Measurements from ENCODE around the gene PNMA8C.
"Not testable (repeated sequence)": the region's sequence is repeated elsewhere in the genome, so short reads cannot be mapped to it uniquely, and the experiment has no call there.

PNMA8C gene

GRCh38 chr19:46404753-46405468 lies 23.8 kb downstream of the PNMA8C start:
- Histone ChIP-seq H3K4me3 (ENCODE audit: low read length in 2 of 2) (peak overlapping the region; percentile 58 to 76), H3K4me1 (ENCODE audit: control insufficient read depth in 2 of 2, insufficient read depth in 2 of 2, low read length in 2 of 2) (peaks cover 12 to 14% of the 10 kb centered on the region in 2 donors), H3K27me3 (ENCODE audit: control insufficient read depth in 2 of 2, insufficient read depth in 2 of 2, low read length in 2 of 2) (peaks cover 21% of the 10 kb centered on the region in 2 donors), H3K27ac (ENCODE audit: low read depth in 2 of 2, low read length in 2 of 2) (peak overlapping the region in 1 of 2 donors; percentile 32), H3K36me3 (ENCODE audit: control insufficient read depth in 2 of 2, insufficient read depth in 2 of 2, low read length in 2 of 2) (no peaks in the 10 kb centered on the region), H3K9me3 (ENCODE audit: control insufficient read depth in 2 of 2, low read length in 2 of 2) (no peaks in the 10 kb centered on the region), H3K9ac (ENCODE audit: low read depth in 1 of 2, low read length in 2 of 2) (peak overlapping the region; percentile 65 to 70)

- peak overlapping the region; percentile 58 to 76 for H3K4me3 ChIP-seq (ENCODE audit: low read length in 2 of 2)
- peaks cover 21% of the 10 kb centered on the region in 2 donors for H3K27me3 ChIP-seq (ENCODE audit: control insufficient read depth in 2 of 2, insufficient read depth in 2 of 2, low read length in 2 of 2)
- H3K9me3 ChIP-seq (ENCODE audit: control insufficient read depth in 2 of 2, low read length in 2 of 2) = no peaks in the 10 kb centered on the region
Observed at GRCh38 chr19:46404055-46404752, 24.5 kb downstream of the PNMA8C start.

GRCh38 chr19:46402725-46403124 lies 26.0 kb downstream of the PNMA8C start:
- H3K4me3 ChIP-seq (ENCODE audit: low read length in 2 of 2) = no peak overlapping the region
- no peaks in the 10 kb centered on the region for H3K36me3 ChIP-seq (ENCODE audit: control insufficient read depth in 2 of 2, insufficient read depth in 2 of 2, low read length in 2 of 2)
- peaks cover 12 to 14% of the 10 kb centered on the region in 2 donors for H3K4me1 ChIP-seq (ENCODE audit: control insufficient read depth in 2 of 2, insufficient read depth in 2 of 2, low read length in 2 of 2)
- H3K27ac ChIP-seq (ENCODE audit: low read depth in 2 of 2, low read length in 2 of 2) = no peak overlapping the region
- H3K9ac ChIP-seq (ENCODE audit: low read depth in 1 of 2, low read length in 2 of 2) = no peak overlapping the region
- peaks cover 14% of the 10 kb centered on the region in 2 donors for H3K27me3 ChIP-seq (ENCODE audit: control insufficient read depth in 2 of 2, insufficient read depth in 2 of 2, low read length in 2 of 2)
- H3K9me3 ChIP-seq (ENCODE audit: control insufficient read depth in 2 of 2, low read length in 2 of 2) = no peaks in the 10 kb centered on the region

More at GRCh38 chr19:46404055-46404752, 24.5 kb downstream of the PNMA8C start:
- peaks cover 12 to 14% of the 10 kb centered on the region in 2 donors for H3K4me1 ChIP-seq (ENCODE audit: control insufficient read depth in 2 of 2, insufficient read depth in 2 of 2, low read length in 2 of 2)
- peak overlapping the region; percentile 65 to 70 for H3K9ac ChIP-seq (ENCODE audit: low read depth in 1 of 2, low read length in 2 of 2)
- peak overlapping the region in 1 of 2 donors; percentile 32 for H3K27ac ChIP-seq (ENCODE audit: low read depth in 2 of 2, low read length in 2 of 2)
- no peaks in the 10 kb centered on the region for H3K36me3 ChIP-seq (ENCODE audit: control insufficient read depth in 2 of 2, insufficient read depth in 2 of 2, low read length in 2 of 2)

GRCh38 chr19:46397801-46398479 lies 30.8 kb downstream of the PNMA8C start:
- H3K9me3 ChIP-seq (ENCODE audit: control insufficient read depth in 2 of 2, low read length in 2 of 2); H3K27ac ChIP-seq (ENCODE audit: low read depth in 2 of 2, low read length in 2 of 2); H3K27me3 ChIP-seq (ENCODE audit: control insufficient read depth in 2 of 2, insufficient read depth in 2 of 2, low read length in 2 of 2); H3K9ac ChIP-seq (ENCODE audit: low read depth in 1 of 2, low read length in 2 of 2); H3K4me1 ChIP-seq (ENCODE audit: control insufficient read depth in 2 of 2, insufficient read depth in 2 of 2, low read length in 2 of 2); H3K4me3 ChIP-seq (ENCODE audit: low read length in 2 of 2); H3K36me3 ChIP-seq (ENCODE audit: control insufficient read depth in 2 of 2, insufficient read depth in 2 of 2, low read length in 2 of 2): not testable (repeated sequence)

- H3K9ac ChIP-seq (ENCODE audit: low read depth in 1 of 2, low read length in 2 of 2) = no peak overlapping the region
Observed at GRCh38 chr19:46394402-46394797, 34.3 kb downstream of the PNMA8C start.

GRCh38 chr19:46393456-46394401 lies 35.0 kb downstream of the PNMA8C start:
- H3K9me3 ChIP-seq (ENCODE audit: control insufficient read depth in 2 of 2, low read length in 2 of 2) = no peaks in the 10 kb centered on the region
- no peak overlapping the region for H3K4me3 ChIP-seq (ENCODE audit: low read length in 2 of 2)
- no peak overlapping the region for H3K27ac ChIP-seq (ENCODE audit: low read depth in 2 of 2, low read length in 2 of 2)
- peaks cover 25 to 26% of the 10 kb centered on the region in 2 donors for H3K36me3 ChIP-seq (ENCODE audit: control insufficient read depth in 2 of 2, insufficient read depth in 2 of 2, low read length in 2 of 2)
- no peak overlapping the region for H3K9ac ChIP-seq (ENCODE audit: low read depth in 1 of 2, low read length in 2 of 2)
- no peaks in the 10 kb centered on the region for H3K4me1 ChIP-seq (ENCODE audit: control insufficient read depth in 2 of 2, insufficient read depth in 2 of 2, low read length in 2 of 2)
- H3K27me3 ChIP-seq (ENCODE audit: control insufficient read depth in 2 of 2, insufficient read depth in 2 of 2, low read length in 2 of 2) = no peaks in the 10 kb centered on the region

More at GRCh38 chr19:46394402-46394797, 34.3 kb downstream of the PNMA8C start:
- H3K27me3 ChIP-seq (ENCODE audit: control insufficient read depth in 2 of 2, insufficient read depth in 2 of 2, low read length in 2 of 2) = no peaks in the 10 kb centered on the region
- no peak overlapping the region for H3K27ac ChIP-seq (ENCODE audit: low read depth in 2 of 2, low read length in 2 of 2)
- H3K4me1 ChIP-seq (ENCODE audit: control insufficient read depth in 2 of 2, insufficient read depth in 2 of 2, low read length in 2 of 2) = no peaks in the 10 kb centered on the region
- no peaks in the 10 kb centered on the region for H3K9me3 ChIP-seq (ENCODE audit: control insufficient read depth in 2 of 2, low read length in 2 of 2)
- H3K4me3 ChIP-seq (ENCODE audit: low read length in 2 of 2) = no peak overlapping the region
- H3K36me3 ChIP-seq (ENCODE audit: control insufficient read depth in 2 of 2, insufficient read depth in 2 of 2, low read length in 2 of 2) = peaks cover 18 to 20% of the 10 kb centered on the region in 2 donors

GRCh38 chr19:46392837-46393236 lies 35.9 kb downstream of the PNMA8C start:
- no peaks in the 10 kb centered on the region for H3K9me3 ChIP-seq (ENCODE audit: control insufficient read depth in 2 of 2, low read length in 2 of 2)
- no peak overlapping the region for H3K4me3 ChIP-seq (ENCODE audit: low read length in 2 of 2)
- no peaks in the 10 kb centered on the region for H3K27me3 ChIP-seq (ENCODE audit: control insufficient read depth in 2 of 2, insufficient read depth in 2 of 2, low read length in 2 of 2)
- H3K27ac ChIP-seq (ENCODE audit: low read depth in 2 of 2, low read length in 2 of 2) = no peak overlapping the region
- peaks cover 34 to 35% of the 10 kb centered on the region in 2 donors for H3K36me3 ChIP-seq (ENCODE audit: control insufficient read depth in 2 of 2, insufficient read depth in 2 of 2, low read length in 2 of 2)
- H3K9ac ChIP-seq (ENCODE audit: low read depth in 1 of 2, low read length in 2 of 2) = no peak overlapping the region
- no peaks in the 10 kb centered on the region for H3K4me1 ChIP-seq (ENCODE audit: control insufficient read depth in 2 of 2, insufficient read depth in 2 of 2, low read length in 2 of 2)

- Histone ChIP-seq H3K27ac (ENCODE audit: low read depth in 2 of 2, low read length in 2 of 2) (no peak overlapping the region), H3K9ac (ENCODE audit: low read depth in 1 of 2, low read length in 2 of 2) (no peak overlapping the region), H3K4me3 (ENCODE audit: low read length in 2 of 2) (no peak overlapping the region)
Observed at GRCh38 chr19:46392252-46392801, 36.4 kb downstream of the PNMA8C start.

More at GRCh38 chr19:46392252-46392801, 36.4 kb downstream of the PNMA8C start:
- Histone ChIP-seq H3K9me3 (ENCODE audit: control insufficient read depth in 2 of 2, low read length in 2 of 2) (no peaks in the 10 kb centered on the region), H3K4me1 (ENCODE audit: control insufficient read depth in 2 of 2, insufficient read depth in 2 of 2, low read length in 2 of 2) (no peaks in the 10 kb centered on the region), H3K36me3 (ENCODE audit: control insufficient read depth in 2 of 2, insufficient read depth in 2 of 2, low read length in 2 of 2) (peaks cover 39 to 40% of the 10 kb centered on the region in 2 donors), H3K27me3 (ENCODE audit: control insufficient read depth in 2 of 2, insufficient read depth in 2 of 2, low read length in 2 of 2) (no peaks in the 10 kb centered on the region)

Measured in mucosa of rectum (tissue), 2 donors.